Adrenal gland (tissue), 12 donors: Measurements from ENCODE around the gene PSG1. TPM values are rescaled to one million over a fixed set of nuclear protein-coding genes. Genes with fewer than 3 reads are reported as not detected.
"Not testable (repeated sequence)": the region's sequence is repeated elsewhere in the genome, so short reads cannot be mapped to it uniquely, and the experiment has no call there.

ENCODE experiments used
- DNase-seq, 7 donors: peaks; one replicate each; pipeline ENCODE4 v3.0.0-alpha.2; 2019 to 2020
- H3K27ac ChIP-seq, 5 donors: fragments of 200-600 bp; sonication (generic) in 4 of 5; 1 replicate in 3 of 5; 2 replicates in 2 of 5; pipeline versions ENCODE4 v1.5.1 to v1.8.0; 2016 to 2020; ENCODE audit warnings: mild to moderate bottlenecking in 1 of 5
- H3K27me3 ChIP-seq: fragments of 200-600 bp; 2 replicates; pipeline ENCODE4 v1.8.0; 2021
- H3K36me3 ChIP-seq, 2 donors: fragments of 200-600 bp; replicated peaks in 1 of 2; 1 replicate in 1 of 2; 2 replicates in 1 of 2; pipeline versions ENCODE4 v1.5.1 to v1.8.0; 2018 to 2022
- H3K4me1 ChIP-seq, 2 donors: fragments of 200-600 bp; replicated peaks in 1 of 2; 1 replicate in 1 of 2; 2 replicates in 1 of 2; pipeline versions ENCODE4 v1.5.1 to v1.8.0; 2018 to 2021
- H3K4me3 ChIP-seq, 4 donors: fragments of 200-600 bp; sonication (generic) in 3 of 4; one replicate each; pipeline ENCODE4 v1.5.1; 2016 to 2018
- H3K9me3 ChIP-seq, 3 donors: fragments of 200-600 bp; sonication (generic) in 1 of 3; replicated peaks in 1 of 3; 1 replicate in 2 of 3; 2 replicates in 1 of 3; pipeline versions ENCODE4 v1.5.1 to v1.8.0; 2016 to 2021
- CTCF ChIP-seq, 6 experiments: fragments of 450-650 bp in 4 of 6; fragments of 200-600 bp in 2 of 6; sonication (generic) in 1 of 6; IDR thresholded peaks; 1 replicate in 5 of 6; 2 replicates in 1 of 6; pipeline versions ENCODE4 v1.5.1 to v1.8.0; 2016 to 2021; ENCODE audit warnings: antibody characterized with exemption in 6 of 6, mild to moderate bottlenecking in 2 of 6, moderate library complexity in 1 of 6
- POLR2A ChIP-seq, 2 donors: fragments of 450-650 bp; IDR thresholded peaks; one replicate each; pipeline ENCODE4 v1.6.1; 2017; ENCODE audit warnings: antibody characterized with exemption in 2 of 2, mild to moderate bottlenecking in 2 of 2, moderate library complexity in 1 of 2
- WGBS, 4 donors: extraction: QIAGEN DNeasy Blood & Tissue Kit in 2 of 4; methylation state at CpG; one replicate each; pipeline versions ENCODE4 v1.1.5 to v1.1.7; 2013 to 2017; 5-methylcytosine and 5-hydroxymethylcytosine counted together
- intact Hi-C, 2 donors: fragments of 100-400 bp; cut with DNase I; formaldehyde crosslinking; loops; one replicate each; pipeline versions ENCODE4 v1.14.1 to v1.15.0; 2022 to 2023
- polyA plus RNA-seq, 3 donors: library from polyadenylated mRNA; stranded (reverse); fragments of 200-250 nt in 2 of 3; fragments of 350-450 nt in 1 of 3; fragmentation: Illumina TruSeq in 1 of 3; extraction: RNeasy Lipid Tissue Mini Kit (QIAGEN cat#74804) in 1 of 3; gene quantifications; one replicate each; pipeline ENCODE4 v1.2.3, GENCODE V29; 2013 to 2014
- total RNA-seq, 9 donors: library from RNA; depleted of rRNA in 4 of 9; stranded (reverse); fragments of >200 nt in 4 of 9; fragments of 120-200 nt in 1 of 9; fragmentation: NEBNext Ultra II Directional in 1 of 9; extraction: Animal tissue kit (Norgen Biotek cat#: 25700) in 1 of 9; gene quantifications; one replicate each; pipeline versions ENCODE4 v1.1.0 to v1.2.4, GENCODE V29; 2013 to 2023
- donor health status: healthy with polysubstance abuse.
- donor health status: Bipolar disorder and iron deficiency.
- donor health status: DM: yes; HTN: yes; CAD: no.
- donor health status: DM: no; HTN: no; CAD: no.
- donor health status: DM: no; HTN: no; CAD: no.
- donor health status: DM: yes; HTN: yes; CAD: no.

The PSG1 gene
- total and polyA plus RNA-seq, 12 donors: 0.11 TPM; not detected in 11

- no peaks in the 10 kb centered on the region for H3K9me3 ChIP-seq
- H3K4me1 ChIP-seq: no peaks in the 10 kb centered on the region
- DNase-seq: no peak
- H3K27ac ChIP-seq: no peak overlapping the region
- intact Hi-C loops: no loop called here
- no peaks in the 10 kb centered on the region for H3K36me3 ChIP-seq
- no peak for TF ChIP-seq POLR2A (IDR thresholded peaks at IDR 0.05)
- TF ChIP-seq CTCF (IDR thresholded peaks at IDR 0.05): no peak
- no peak overlapping the region for H3K4me3 ChIP-seq
- 39 to 50% (median 45%) methylated on average over 1 of the region's 1 CpG for WGBS, 4 donors
- no peaks in the 10 kb centered on the region for H3K27me3 ChIP-seq
Measured at GRCh38 chr19:42831221-42832019, 48.1 kb downstream of the PSG1 start.

- intact Hi-C loops, H3K9me3 ChIP-seq, DNase-seq, H3K27ac ChIP-seq, H3K4me1 ChIP-seq, H3K4me3 ChIP-seq, H3K27me3 ChIP-seq, H3K36me3 ChIP-seq: not testable (repeated sequence)
- WGBS, 4 donors: 81 to 91% (median 84%) methylated on average over 8 to 9 of the region's 9 CpGs
Measured at GRCh38 chr19:42821306-42821977, 58.1 kb downstream of the PSG1 start.

- intact Hi-C loops, H3K27ac ChIP-seq: not testable (repeated sequence)
Measured at GRCh38 chr19:42819960-42820650, 59.4 kb downstream of the PSG1 start.

GRCh38 chr19:42816894-42817293 is 62.6 kb downstream of the PSG1 start:
- Histone ChIP-seq H3K9me3 (no peaks in the 10 kb centered on the region), H3K27ac (no peak overlapping the region), H3K4me1 (no peaks in the 10 kb centered on the region), H3K36me3 (no peaks in the 10 kb centered on the region), H3K27me3 (no peaks in the 10 kb centered on the region), H3K4me3 (no peak overlapping the region)
- TF ChIP-seq POLR2A (IDR thresholded peaks at IDR 0.05) (no peak), CTCF (IDR thresholded peaks at IDR 0.05) (no peak)
- intact Hi-C loops: no loop called here
- DNase-seq: no peak

More at GRCh38 chr19:42819960-42820650, 59.4 kb downstream of the PSG1 start:
- not testable (repeated sequence) for H3K4me3 ChIP-seq, H3K9me3 ChIP-seq, H3K36me3 ChIP-seq, H3K4me1 ChIP-seq, DNase-seq, H3K27me3 ChIP-seq
- 66 to 83% (median 77%) methylated on average over 5 of the region's 5 CpGs for WGBS, 4 donors

Other genes starting within 250 kb of the PSG1 start
- under 1 TPM in 1 of 9 donors, not detected in 8; 0.22 TPM for gene PSG3, start 139.2 kb downstream of the PSG1 start, total RNA-seq
- not detected for gene PSG3, start 139.2 kb downstream of the PSG1 start, polyA plus RNA-seq
- not detected for gene PSG8, start 114.0 kb downstream of the PSG1 start, total RNA-seq
- gene PSG8, start 114.0 kb downstream of the PSG1 start, polyA plus RNA-seq: not detected
- gene PSG6, start 38.2 kb upstream of the PSG1 start, total RNA-seq: not detected
- gene PSG6, start 38.2 kb upstream of the PSG1 start, polyA plus RNA-seq: not detected
- not detected for gene PSG7, start 57.5 kb upstream of the PSG1 start, total RNA-seq
- not detected for gene PSG7, start 57.5 kb upstream of the PSG1 start, polyA plus RNA-seq
- not detected for gene PSG11, start 146.8 kb upstream of the PSG1 start, total RNA-seq
- gene PSG11, start 146.8 kb upstream of the PSG1 start, polyA plus RNA-seq: not detected
- under 1 TPM in 1 of 9 donors, not detected in 8; 0.11 TPM for gene PSG2, start 203.0 kb upstream of the PSG1 start, total RNA-seq
- gene PSG2, start 203.0 kb upstream of the PSG1 start, polyA plus RNA-seq: not detected